T-helper 1 cell treated with Interleukin-12 subunit alpha and Interleukin-12 subunit beta and Interleukin-4 antibody, amounts not matched to agents 30 ng/mL and 1 ng/mL, for 36 hours (primary cell): ENCODE results near the gene KIFBP. TPM values are rescaled to one million over a fixed set of nuclear protein-coding genes. Genes with fewer than 3 reads are reported as not detected.

Experiments
- intact Hi-C: fragments of 100-400 bp; cut with micrococcal nuclease; formaldehyde crosslinking; loops from one replicate; pipeline ENCODE4 v1.15.1; 2024
- total RNA-seq: library from RNA; stranded (reverse); gene quantifications from 2 replicates; pipeline ENCODE4 v1.2.3, GENCODE V29; 2022

Gene KIFBP
- total RNA-seq, 1 donor from 2014 or later = 14.6 TPM

DNA sequence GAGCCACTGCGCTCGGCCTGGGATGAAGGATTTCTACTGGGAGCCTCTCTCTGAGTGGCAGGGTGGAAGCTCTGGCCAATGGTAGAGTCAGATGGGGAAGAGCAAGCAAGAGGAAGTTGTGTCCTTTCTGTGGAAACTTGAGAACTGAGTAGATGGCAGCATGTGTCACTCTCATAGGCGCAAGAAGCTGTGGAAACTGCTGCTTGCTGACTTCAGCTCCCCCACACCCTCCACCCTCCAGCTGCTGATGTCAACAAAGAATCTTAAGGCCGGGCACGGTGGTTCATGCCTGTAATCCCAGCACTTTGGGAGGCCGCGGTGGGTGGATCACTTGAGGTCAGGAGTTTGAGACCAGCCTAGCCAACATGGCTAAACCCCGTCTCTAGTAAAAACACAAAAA lies 59.5 kb downstream of the KIFBP start:
- intact Hi-C loops = loop anchor here (5.0 kb wide), 2 partner anchors 41 to 174 kb away; partner anchors contain the start of gene HKDC1

DNA sequence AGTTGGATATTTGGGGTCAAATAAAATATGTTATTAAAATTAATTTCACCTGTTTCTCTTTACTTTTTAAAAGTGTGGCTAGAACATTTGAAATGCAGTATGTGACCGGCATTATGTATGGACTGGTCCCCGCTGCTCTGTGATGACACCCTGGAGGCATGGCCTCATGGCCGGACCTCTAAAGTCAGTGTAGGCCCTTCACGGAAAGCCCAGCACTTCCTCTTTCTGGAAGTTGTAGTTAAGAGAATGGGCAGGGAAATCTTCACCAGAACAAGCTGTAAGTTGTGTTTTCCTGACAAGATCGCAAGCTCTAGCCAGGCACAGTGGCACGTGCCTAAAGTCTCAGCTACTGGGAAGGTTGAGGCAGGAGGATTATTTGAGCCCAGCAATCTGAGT lies 61.0 kb downstream of the KIFBP start:
- intact Hi-C loops = loop anchor here (5.0 kb wide), 2 partner anchors 42 to 173 kb away; partner anchors contain the start of gene HKDC1

DNA sequence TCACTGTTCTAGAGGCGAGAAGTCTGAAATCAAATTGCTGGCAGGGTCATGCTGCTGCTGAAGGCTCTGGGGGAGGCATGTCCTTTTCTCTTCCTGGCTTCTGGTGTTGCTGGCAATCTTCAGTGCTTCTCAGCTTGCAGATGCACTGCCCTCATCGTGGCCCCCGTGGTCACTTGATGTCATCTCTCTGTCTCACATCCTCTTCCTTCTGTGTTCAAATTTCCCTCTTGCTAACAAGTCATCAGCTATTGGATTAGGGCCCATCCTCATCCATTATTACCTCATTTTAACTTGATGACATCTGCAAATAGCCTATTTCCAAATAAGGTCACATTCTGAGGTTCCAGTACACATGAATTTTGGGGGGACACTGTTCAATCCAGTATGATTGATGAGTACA lies 62.7 kb downstream of the KIFBP start:
- intact Hi-C loops = no loop called here

DNA sequence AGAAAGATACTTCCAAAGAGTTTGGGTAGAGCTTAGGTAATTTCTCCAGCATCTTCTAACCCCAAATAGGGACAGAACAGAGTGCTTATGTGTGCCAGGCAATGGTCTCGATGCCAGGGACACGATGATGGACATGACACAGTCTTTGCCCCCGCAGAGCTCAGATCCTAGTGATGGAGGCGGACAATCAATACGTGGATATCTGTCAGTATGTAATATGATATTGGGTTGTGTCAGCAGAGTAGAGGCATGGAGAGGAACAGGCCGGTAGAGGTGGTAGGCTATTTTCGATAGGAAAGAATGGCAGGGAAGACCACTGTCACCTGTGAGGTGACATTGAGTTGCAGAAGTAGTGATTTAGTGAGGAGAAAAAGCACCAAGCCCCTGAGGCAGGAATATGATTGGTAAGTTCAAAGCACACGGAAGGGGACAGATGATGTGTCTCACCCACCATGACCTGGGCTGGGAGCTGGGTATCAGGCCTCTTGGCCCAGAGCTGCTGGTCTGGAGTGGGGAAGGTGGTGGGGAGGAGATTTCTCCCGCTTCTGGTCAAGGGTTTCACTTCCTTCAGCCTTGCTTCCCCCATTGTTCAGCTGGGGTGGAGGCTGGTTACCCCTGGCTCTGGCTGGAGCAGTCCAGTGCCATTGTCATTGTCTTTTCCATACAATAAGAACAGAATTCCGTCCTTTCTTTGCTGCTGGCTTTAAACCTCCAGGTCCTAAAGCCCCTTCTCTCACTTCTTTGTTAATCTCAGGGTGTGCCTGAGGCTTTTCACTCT lies 63.3 kb downstream of the KIFBP start:
- intact Hi-C loops = no loop called here

DNA sequence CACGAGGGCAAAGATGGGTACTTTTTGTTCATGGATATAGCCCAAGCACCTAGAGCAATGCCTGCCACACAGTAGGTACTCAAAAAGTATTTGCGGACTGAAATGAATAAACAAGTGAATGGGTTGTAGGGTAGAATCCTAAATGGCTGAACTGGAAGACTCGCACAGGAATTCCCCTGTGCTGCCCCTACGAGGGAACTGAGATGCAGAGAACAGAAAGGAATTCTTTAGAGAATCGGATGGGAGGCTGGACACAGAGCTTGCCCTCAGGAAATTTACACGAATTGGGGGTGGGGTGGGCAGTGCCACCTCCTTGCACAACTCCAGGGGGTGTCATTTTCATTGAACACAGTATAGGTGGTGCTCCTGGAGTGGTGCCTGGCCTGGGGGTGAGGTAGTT lies 64.1 kb downstream of the KIFBP start:
- intact Hi-C loops = no loop called here

DNA sequence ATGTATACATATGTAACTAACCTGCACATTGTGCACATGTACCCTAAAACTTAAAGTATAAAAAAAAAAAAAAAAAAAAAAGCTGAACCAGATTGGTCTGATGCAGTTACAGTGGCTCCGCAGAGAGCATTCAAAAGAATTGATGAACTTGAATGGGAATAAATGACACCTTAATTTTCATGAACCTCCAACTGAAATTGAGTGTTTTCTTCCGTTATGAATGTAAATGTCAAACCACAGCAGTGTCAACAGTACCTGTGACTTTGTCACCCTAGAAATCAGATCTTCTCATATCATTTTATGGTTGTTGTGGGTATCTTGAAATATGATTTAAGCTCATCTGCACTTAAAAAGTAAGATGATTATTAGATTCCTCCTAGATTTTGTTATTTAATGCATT lies 66.6 kb downstream of the KIFBP start:
- intact Hi-C loops = loop anchor here (1.0 to 2.0 kb wide), 3 partner anchors 10 to 34 kb away; partner anchors contain the start of gene SRGN

DNA sequence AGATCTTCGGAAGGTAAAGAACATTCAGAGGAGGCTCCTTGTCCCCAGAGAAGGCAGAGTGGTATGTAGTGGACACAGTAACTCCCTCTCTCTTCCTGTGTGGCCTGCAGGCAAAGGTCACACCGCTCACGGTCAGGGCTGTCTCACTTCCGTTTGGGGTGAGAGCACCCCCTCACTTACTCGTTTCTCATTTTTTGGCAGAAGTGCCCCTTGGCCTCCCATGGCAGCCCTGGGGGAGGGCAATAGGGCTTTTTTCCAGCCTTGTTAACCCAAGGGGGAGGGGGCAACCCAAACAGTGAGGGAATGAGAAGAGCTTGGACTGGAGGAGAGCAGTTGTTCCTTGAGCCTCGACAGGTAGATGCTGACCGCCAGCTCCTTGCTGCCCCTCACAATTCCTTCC lies 67.5 kb downstream of the KIFBP start:
- intact Hi-C loops = no loop called here

DNA sequence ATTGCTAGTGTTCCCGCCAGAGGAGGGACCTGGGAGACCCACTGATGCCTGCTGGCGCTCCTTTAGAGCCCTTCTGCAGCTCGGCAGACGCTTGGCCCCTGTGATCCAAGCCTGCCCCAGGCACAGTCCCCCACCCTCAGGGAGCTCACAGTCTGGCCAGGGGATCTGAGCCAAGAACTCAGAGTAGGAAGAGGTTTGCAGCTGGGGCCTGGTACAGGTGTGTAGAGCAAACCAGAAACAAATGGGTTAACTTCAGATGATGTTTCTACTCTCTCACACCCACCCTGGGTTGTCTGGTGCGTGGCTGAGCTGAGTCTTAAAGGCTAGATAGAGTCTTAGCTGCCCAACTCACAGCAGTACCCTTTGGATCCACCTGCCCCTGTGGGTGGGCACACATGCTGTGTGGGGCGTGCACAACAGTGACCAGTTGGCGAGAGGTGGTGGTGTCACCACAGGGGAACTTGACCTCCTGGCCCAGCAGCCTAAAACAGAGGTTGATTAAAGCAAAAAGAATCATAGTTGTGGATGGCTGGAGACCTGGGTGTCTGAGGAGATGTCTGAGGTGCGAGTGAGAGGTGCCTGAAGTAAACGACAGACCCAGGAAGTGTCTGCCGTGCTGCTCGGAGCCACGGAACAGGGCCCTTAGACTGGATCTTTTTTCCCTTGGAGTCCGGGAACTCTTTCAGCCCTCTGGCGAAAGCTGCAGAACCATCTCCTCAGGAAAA lies 68.1 kb downstream of the KIFBP start:
- intact Hi-C loops = no loop called here

DNA sequence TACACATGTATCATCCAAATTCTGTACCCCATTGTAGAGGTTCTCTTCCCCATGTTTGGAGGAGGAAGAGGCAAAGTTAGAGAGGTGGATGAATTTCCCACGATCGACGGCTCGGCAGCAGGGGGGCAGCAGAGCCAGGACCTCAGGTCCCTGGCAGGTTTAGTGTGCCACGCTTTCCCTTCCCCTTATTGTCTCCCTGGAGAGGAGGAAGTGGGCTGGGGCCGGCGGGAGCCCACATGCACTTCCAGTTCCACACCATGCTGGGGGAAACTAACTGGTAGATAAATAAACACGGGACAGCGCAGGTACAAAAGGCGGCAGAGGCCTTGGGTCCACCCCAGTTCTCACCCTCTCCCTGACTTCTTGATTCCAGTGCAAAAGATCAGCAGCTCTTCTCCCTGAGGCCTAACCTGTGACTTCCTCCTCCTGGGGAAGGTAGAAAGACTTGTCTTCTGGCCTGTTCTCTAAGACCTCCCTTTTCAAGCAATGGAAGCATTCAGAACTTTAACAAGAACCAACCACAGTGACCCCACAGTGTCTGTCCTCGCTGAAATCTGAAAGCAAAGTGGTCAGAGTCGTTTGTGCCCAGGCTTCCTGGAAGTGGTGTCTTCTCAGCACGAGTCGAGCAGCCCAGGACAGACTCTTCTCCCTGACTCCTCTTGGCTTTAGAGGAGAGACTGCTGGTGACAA lies 68.8 kb downstream of the KIFBP start:
- intact Hi-C loops = no loop called here

DNA sequence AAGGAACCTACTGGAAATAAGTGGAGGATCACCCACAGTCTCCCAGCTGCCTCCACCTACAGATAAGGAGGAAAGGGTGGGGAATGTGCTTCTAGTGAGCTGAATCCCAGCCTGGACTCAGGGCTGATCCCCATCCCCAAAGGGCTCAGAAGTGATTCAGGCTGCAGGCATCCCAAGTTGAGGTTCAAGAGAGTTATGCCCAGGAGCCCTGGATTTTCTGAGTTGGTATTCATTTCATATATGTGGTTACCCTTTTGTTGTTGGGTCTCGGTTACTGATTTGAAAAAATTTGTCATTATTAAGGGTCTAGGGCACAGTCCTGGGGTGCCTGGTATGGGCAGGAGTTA lies 69.3 kb downstream of the KIFBP start:
- intact Hi-C loops = no loop called here

DNA sequence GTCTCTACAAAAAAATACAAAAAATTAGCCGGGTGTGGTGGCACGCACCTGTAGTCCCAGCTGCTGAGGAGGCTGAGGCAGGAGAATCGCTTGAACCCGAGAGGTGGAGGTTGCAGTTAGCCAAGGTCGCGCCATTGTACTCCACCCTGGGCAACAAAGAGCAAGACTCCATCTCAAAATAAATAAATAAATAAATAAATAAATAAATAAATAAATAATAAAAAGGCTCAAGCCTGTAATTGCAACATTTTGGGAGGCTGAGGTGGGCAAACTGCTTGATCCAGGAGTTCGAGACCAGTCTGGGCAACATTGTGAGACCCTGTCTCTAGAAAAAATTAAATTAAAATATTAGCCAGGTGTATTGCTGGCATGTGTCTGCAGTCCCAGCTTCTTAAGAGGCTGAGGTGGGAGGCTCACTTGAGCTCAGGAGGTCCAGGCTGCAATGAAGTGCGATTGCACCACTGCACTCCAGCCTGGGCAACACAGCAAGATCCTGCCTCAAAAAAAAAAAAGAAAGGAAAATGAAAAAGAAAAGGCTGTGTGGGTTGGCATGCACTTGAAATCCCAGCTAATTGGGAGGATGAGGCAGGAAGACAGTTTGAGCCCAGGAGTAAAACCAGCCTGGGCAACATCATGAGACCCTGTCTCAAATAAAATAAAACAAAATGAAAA lies 71.7 kb downstream of the KIFBP start:
- intact Hi-C loops = no loop called here

DNA sequence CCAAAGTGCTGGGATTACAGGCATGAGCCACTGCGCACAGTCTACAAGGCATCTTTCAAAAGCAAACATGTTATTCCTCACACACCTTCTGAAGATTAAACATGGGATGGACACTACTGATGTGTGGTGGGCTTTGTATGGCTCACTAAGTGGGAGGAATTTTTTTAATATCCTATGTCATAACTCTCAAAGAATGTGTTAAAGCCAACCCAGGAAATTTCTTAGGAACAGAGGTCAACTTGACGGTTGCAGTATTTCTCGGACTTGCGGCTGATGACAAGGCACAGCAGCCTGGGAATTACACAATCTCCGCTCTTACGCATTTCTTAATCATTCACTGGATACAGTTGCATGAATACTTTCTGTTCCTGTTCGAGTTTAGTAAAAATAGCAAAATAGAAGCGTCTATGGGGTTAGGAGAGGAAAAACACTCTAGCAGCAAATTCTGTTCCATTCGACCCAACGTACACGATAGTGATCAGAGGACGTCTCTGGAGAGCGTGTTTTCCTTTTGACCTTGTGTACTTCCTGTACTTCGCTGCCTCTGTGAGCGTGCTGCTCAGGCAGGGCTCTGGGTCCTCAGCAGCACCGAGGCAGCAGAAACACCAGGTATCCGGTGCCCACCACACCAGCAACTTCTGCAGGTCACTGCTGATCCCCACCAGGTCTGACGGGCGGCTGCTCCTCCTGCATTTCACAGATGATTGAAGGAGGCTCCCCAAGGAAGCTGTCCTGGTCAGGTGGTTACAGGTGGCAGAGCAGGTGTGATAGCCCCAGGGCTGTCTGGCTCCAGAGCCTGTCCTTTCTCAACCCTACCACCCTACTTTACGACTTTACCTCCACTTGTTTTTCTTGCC lies 72.9 kb downstream of the KIFBP start:
- intact Hi-C loops = no loop called here

DNA sequence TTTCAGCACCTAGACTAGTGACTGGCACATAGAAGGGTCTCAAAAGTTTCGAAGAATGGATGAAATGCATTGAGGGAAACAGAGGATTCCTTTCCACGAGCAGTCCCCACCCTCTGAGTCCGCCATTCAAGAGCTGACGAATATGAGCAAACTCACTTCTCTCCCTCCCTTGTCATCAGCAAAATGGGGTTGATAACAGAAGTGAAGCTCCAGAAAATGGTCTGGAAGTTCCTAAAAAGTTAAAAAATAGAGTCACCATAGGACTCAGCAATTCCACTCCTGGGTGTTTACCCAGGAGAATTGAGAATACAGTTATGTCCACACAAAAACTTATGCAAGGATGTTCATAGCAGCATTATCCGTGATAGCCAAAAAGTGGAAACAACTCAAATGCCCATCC lies 74.3 kb downstream of the KIFBP start:
- intact Hi-C loops = no loop called here

DNA sequence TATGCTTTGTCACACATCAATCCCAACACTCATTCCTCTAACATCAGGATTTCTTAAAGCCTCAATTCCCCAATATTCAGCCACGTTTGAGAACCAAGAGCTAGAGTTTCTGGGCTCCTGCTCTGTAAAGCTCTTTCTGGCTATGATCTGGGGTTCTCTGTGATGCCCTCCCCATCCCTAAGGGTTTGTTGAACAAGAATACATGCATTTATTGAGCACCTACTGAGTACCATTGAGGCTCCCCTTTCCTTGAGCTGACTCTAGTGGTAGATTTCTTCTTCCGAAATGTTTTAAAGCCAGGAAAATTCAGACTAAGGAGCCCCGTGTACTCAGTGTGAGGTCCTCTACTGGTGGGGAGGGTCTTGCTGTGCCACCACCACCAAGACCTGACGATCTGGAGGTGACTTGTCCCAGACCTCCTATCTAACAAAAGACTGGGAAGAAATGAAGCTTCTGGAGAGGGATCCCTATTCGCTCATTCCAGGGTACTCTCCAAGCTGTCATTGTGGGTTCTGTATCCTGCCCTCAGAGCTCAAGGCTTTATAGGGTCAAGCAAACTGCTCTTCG lies 76.2 kb downstream of the KIFBP start:
- intact Hi-C loops = no loop called here

DNA sequence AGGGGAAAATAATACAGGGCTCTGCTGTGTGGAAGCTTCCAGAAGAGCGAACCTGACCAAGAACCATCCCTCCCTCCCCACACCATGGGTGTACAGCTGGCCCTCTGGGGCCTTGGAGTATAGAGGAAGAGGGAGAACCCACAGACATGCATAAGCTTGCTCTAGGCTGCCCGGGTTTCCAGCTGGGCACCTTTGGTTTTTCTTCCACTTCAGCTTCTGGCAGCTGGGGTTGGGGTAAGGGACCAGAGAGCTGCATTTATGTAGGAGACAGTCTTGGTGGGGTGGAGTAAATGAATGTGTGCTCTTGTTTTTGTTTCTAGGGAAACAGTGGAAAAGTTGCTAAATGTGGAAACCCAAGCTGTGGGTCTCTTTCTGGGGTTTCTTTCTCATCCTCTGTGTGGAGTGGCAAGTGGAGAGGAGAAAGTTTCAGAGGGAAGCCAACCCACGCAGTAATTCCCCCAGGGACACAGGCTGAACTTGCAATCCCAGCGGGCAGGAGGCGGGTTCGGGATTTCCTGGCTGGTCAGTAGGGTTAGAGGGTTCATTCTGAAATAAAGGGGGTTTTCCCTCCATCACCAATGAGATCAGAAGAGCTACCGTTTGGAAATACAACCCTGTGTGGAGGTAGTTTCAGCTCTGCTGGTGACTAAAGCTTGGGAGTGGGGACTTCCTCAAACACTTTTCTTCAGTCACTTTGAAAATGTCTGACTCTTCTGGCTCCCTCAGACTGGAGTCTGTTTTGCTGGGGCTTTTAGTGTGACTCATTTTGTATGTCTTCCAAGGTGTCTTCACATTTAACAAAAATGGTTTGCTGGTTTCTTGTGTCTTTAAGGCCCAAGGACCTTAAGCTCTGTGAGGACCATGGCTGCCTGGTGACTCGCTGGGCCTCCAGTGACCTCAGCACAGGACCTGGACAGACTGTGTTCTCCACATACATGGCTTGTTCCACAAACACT lies 77.1 kb downstream of the KIFBP start:
- intact Hi-C loops = loop anchor here (1.0 kb wide), 3 partner anchors 10 to 22 kb away; no protein-coding TSS in a partner anchor
